22Rv1 (cell line): ENCODE data around the gene TRIM10.

Experiments
- H3K27ac ChIP-seq: fragments of 450-650 bp; 2 replicates; pipeline ENCODE4 v1.5.1; 2017
- ZFX ChIP-seq: fragments of 450-650 bp; IDR thresholded peaks from 2 replicates; pipeline ENCODE4 v1.6.1; 2017; ENCODE audit warnings: antibody characterized with exemption, borderline replicate concordance
- TF ChIP-seq, protein P1 (sequence below): fragments of 450-650 bp; IDR thresholded peaks from 2 replicates; pipeline ENCODE4 v1.5.1; 2017; ENCODE audit warnings: mild to moderate bottlenecking

Gene TRIM10, protein sequence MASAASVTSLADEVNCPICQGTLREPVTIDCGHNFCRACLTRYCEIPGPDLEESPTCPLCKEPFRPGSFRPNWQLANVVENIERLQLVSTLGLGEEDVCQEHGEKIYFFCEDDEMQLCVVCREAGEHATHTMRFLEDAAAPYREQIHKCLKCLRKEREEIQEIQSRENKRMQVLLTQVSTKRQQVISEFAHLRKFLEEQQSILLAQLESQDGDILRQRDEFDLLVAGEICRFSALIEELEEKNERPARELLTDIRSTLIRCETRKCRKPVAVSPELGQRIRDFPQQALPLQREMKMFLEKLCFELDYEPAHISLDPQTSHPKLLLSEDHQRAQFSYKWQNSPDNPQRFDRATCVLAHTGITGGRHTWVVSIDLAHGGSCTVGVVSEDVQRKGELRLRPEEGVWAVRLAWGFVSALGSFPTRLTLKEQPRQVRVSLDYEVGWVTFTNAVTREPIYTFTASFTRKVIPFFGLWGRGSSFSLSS

DNA sequence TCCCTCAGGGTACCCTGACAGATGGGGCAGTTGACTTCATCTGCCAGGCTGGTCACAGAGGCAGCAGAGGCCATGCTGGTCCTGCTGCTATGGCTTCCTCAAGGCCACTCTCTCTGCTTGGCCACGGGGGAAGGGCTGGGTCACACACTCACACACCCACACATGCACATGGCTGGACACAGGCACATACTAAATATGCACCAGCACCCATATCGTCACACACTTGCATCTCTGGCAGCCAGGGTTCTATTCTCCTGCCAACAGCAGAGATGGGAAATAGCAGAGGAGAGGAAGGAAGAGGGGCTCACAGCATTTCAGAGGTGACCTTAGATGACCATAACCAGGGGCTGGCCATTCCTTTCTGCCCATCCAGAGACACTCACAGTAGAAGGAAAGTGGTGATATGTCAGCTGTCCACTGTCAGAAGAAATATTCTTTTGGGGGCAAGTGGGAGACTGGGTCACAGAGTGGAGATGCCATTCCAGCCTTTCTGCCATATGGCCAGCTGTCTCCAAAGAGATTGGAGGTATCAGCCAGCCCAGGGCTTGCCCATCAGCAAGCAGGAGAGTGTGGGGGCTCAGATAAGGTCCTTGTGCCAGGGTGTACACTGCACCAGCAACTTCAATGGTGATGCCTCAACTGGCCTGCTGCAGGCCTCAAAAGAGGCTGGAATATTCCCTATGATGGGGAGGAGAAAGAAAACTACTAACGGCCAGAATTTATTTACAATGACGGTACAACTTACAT lies at the start of gene TRIM10:
TRIM10 (minus strand) TSS at position 427 of the 747 bp plus-strand sequence; CDS start at position 74, 353 bp downstream.
- no peak within 1 kb of the TSS for H3K27ac ChIP-seq
- no peak for TF ChIP-seq ZFX
- TF ChIP-seq, protein P1, sequence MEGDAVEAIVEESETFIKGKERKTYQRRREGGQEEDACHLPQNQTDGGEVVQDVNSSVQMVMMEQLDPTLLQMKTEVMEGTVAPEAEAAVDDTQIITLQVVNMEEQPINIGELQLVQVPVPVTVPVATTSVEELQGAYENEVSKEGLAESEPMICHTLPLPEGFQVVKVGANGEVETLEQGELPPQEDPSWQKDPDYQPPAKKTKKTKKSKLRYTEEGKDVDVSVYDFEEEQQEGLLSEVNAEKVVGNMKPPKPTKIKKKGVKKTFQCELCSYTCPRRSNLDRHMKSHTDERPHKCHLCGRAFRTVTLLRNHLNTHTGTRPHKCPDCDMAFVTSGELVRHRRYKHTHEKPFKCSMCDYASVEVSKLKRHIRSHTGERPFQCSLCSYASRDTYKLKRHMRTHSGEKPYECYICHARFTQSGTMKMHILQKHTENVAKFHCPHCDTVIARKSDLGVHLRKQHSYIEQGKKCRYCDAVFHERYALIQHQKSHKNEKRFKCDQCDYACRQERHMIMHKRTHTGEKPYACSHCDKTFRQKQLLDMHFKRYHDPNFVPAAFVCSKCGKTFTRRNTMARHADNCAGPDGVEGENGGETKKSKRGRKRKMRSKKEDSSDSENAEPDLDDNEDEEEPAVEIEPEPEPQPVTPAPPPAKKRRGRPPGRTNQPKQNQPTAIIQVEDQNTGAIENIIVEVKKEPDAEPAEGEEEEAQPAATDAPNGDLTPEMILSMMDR: no peak

DNA sequence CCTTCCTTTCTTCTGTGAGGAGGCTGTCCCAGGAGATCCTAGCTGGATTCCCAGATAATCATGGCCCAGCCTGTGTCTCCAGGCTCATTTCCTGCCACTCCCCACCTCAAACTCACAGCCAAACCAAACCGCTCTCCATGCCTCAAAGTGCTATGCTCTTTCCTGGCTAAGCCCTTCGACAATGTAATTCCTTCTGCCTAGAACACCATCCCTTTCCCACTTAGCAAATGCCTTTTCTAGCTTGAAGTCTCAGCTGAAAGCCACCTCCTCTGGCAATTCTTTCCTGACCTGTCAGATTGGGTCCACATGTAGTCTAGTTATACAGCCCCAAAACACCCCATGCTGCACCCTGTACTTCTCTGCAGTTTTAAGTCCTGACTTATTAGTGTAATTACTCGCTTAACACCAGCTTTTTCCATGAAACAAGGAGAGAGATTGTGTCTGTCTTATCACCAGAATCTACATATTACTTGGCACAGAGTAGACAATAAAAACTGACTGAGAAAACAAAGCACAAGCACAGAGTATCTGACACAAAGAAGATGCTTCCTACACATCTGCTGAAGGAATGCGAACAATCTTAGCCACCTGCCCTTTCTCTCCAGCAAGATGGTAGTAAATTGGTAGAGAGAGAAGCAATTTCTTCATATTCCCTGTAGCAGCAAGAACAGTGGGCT lies 46.7 kb upstream of the TRIM10 start:
- H3K27ac ChIP-seq: no peak overlapping the region

DNA sequence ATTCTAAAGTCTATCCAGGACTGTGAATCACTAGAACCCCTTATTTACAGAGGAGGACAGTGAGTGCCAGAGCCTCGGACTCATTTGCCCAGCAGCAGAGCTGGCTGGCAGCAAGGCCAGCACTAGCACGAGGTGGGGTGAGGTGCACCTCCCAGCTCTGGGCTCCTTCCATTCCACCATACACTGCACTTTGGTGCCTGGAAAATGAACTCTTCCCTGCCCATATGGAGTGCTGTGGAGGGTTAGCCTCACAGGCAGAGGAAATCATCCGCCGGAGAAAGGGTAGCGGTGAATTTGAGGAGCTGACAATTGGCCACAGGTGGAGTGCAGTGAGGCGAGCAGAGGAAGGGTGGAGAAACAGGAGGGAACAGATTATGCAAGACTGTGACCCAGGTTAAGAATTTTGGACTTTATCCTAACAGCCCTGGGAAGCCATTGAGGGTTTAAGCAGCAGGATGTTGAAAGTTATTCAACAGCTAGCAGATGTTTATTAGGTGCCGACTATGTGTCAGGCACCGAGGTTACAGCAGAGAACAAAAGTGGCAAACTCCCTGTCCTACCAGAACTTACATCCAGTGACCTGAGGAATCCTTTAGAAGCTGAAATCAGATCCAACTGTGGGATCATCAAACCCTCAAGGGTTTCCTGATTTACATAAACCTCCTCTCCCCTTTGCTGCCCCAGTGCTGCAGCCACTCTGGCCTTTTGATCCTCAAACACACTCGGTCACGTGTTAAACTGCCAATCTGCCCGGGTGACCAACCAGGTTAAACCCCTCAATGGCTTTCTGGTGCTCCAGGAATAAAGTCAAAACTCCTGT lies 46.0 kb upstream of the TRIM10 start:
- TF ChIP-seq, protein P1: no peak
- TF ChIP-seq ZFX: no peak
- H3K27ac ChIP-seq: no peak overlapping the region

More for the DNA sequence above, 46.7 kb upstream of the TRIM10 start:
- TF ChIP-seq, protein P1: no peak
- TF ChIP-seq ZFX: no peak

DNA sequence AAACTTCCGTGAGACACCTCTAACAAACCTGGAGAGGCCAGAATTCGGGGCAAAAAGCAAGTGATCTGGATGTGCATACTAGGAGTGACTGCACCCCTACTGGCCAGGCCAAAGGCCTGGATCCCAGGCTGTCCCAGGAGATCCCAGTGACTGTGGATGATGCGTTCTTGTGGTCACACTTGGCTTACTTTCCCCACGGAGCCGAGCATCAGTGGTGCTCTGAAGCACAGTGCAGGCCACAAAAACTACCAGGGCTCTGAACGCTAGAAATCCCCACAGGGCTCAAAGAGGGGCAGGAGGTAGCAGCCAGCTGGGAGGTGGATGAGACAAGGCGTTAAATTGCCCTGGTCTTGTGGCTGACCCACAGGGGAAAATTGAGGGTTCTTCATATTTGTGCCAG lies 45.1 kb upstream of the TRIM10 start:
- TF ChIP-seq ZFX: no peak
- TF ChIP-seq, protein P1: no peak
- no peak overlapping the region for H3K27ac ChIP-seq

DNA sequence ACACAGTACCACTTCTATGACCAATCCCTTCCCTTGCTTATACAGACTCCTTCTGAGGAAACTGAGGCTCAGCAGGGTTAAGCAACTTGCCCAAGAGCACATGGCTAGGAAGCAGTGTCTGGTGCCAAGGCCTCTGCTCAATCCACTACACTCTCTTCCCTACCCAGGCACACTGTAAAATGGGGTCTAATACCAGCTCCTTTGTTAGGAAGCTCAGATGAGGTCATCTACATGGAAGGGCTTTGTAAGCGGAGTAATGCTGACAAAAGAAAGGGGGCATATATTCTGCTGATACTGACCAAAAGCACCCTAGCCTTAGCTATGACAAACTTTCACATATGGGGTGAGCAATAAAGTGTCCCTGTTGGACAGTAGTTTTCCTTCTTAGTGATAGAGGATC lies 43.1 kb upstream of the TRIM10 start:
- no peak for TF ChIP-seq ZFX
- TF ChIP-seq, protein P1: no peak
- H3K27ac ChIP-seq: no peak overlapping the region

DNA sequence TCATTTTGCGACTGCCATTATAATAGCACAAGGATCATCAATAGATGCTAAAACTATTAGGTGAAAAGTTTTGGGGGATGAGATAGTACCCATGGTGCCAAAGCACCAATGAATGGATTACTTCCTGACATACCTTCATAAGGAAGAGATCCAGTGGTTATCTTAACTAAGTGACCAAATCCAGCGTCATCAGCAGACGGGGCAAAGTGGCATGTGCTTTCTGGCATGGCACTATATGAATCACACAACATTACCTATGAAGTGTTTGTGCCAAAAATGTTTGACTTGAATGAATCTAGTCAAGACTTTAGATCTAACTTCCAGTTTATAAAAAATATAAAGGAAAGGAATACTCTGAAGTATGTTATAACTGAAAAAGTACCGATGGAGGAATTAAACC lies 41.4 kb upstream of the TRIM10 start:
- no peak for TF ChIP-seq ZFX
- TF ChIP-seq, protein P1: no peak

More for the DNA sequence above, 41.4 kb upstream of the TRIM10 start:
- H3K27ac ChIP-seq: no peak overlapping the region
